PC-9 (cell line): Measurements from ENCODE around the gene TMX4. TPM values are rescaled to one million over a fixed set of nuclear protein-coding genes. Genes with fewer than 3 reads are reported as not detected.

ENCODE experiments used
- BruUV-seq: library from RNA; stranded (reverse); fragments of 400-500 nt; replicated peaks from 2 replicates; lab custom pipeline; 2021; lab: Mats Ljungman, UMichigan
- CTCF ChIA-PET: fragments of 300-600 bp; sonication (Branson Sonifier 250); formaldehyde crosslinking; loops from one replicate; lab custom pipeline; 2022; ENCODE audit warnings: antibody characterized with exemption; lab: Charles Lee
- POLR2A ChIA-PET: fragments of 300-600 bp; sonication (Branson Sonifier 250); formaldehyde crosslinking; loops from one replicate; lab custom pipeline; 2022; ENCODE audit warnings: antibody characterized with exemption; ENCODE audit not compliant: unreplicated experiment; lab: Charles Lee
- DNase-seq, 2 experiments: peaks; one replicate each; pipeline versions ENCODE4 v3.0.0 to v3.0.0-alpha.2; 2015 to 2022; ENCODE audit warnings: mixed read lengths in 1 of 2
- H2AFZ ChIP-seq: fragments of 200-600 bp; sonication (generic); 2 replicates; pipeline ENCODE4 v1.8.1; 2017; ENCODE audit warnings: antibody characterized with exemption
- H3F3A ChIP-seq: fragments of 200-600 bp; sonication (generic); 2 replicates; pipeline ENCODE4 v1.8.1; 2017; ENCODE audit warnings: antibody characterized with exemption, mild to moderate bottlenecking, low read depth; ENCODE audit not compliant: insufficient read depth
- H3K27ac ChIP-seq: fragments of 200-600 bp; sonication (generic); 2 replicates; pipeline ENCODE4 v1.6.1; 2016; ENCODE audit warnings: mixed run types
- H3K27me3 ChIP-seq: fragments of 200-600 bp; sonication (generic); 2 replicates; pipeline ENCODE4 v1.6.1; 2016; ENCODE audit warnings: low read depth, mixed run types; ENCODE audit not compliant: insufficient read depth
- H3K36me3 ChIP-seq: fragments of 200-600 bp; sonication (generic); 2 replicates; pipeline ENCODE4 v1.6.1; 2016; ENCODE audit warnings: low read depth, mixed run types
- H3K4me1 ChIP-seq: fragments of 200-600 bp; sonication (generic); replicated peaks from 2 replicates; pipeline ENCODE4 v1.6.1; 2016; ENCODE audit warnings: mixed run types; ENCODE audit not compliant: insufficient read depth
- H3K4me2 ChIP-seq: fragments of 200-600 bp; sonication (generic); 2 replicates; pipeline ENCODE4 v1.6.1; 2017; ENCODE audit warnings: mixed run types
- H3K4me3 ChIP-seq: fragments of 200-600 bp; sonication (generic); 2 replicates; pipeline ENCODE4 v1.6.1; 2016; ENCODE audit warnings: mixed run types
- H3K79me2 ChIP-seq: fragments of 200-600 bp; sonication (generic); 2 replicates; pipeline ENCODE4 v1.6.1; 2017; ENCODE audit warnings: low read depth, mixed run types
- H3K9me2 ChIP-seq: fragments of 200-600 bp; sonication (generic); 2 replicates; pipeline ENCODE4 v1.8.1; 2017; ENCODE audit warnings: mild to moderate bottlenecking; ENCODE audit not compliant: insufficient read depth
- H3K9me3 ChIP-seq: fragments of 200-600 bp; sonication (generic); 2 replicates; pipeline ENCODE4 v1.8.1; 2016; ENCODE audit warnings: low read depth; ENCODE audit not compliant: insufficient read depth
- H4K20me1 ChIP-seq: fragments of 200-600 bp; sonication (generic); 2 replicates; pipeline ENCODE4 v1.8.1; 2017; ENCODE audit not compliant: insufficient read depth
- EZH2 ChIP-seq: fragments of 200-600 bp; sonication (generic); IDR thresholded peaks from 2 replicates; pipeline ENCODE4 v1.8.0; 2017; ENCODE audit warnings: antibody characterized with exemption, low read depth
- intact Hi-C: fragments of 100-400 bp; cut with micrococcal nuclease; formaldehyde crosslinking; loops from one replicate; pipeline ENCODE4 v1.10.0; 2022; ENCODE audit not compliant: unreplicated experiment
- total RNA-seq: library from RNA; stranded (reverse); gene quantifications from 2 replicates; pipeline ENCODE4 v1.2.3, GENCODE V29; 2021
- TF ChIP-seq, protein P1 (sequence below): fragments of 200-600 bp; sonication (generic); conservative IDR thresholded peaks from 2 replicates; pipeline ENCODE4 v1.6.1; 2017; ENCODE audit warnings: mixed run types, antibody characterized with exemption, mild to moderate bottlenecking, moderate library complexity

TMX4 gene
- total RNA-seq, 1 experiment from 2014 or later = 7.5 TPM

DNA sequence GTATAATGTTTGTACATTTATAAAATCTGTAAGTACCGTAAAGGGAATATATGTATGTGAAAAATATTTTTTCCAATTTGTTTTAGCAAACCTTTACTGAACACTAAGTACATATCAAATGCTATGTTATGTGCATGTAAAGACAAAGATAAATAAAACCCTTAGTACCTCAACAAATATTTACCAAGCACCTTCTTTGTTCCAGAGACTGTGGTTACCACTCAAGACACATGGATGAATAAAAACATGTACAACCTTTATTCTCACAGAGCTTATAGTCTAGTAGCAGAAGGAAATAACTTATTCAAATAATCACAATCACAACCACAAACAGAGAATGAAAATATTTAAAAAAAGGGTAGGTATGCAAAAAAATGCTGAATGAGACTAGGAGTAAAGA, 17.5 kb downstream of the TMX4 start:
- no peak overlapping the region for H3K4me3 ChIP-seq
- no peak for TF ChIP-seq EZH2
- TF ChIP-seq, protein P1, sequence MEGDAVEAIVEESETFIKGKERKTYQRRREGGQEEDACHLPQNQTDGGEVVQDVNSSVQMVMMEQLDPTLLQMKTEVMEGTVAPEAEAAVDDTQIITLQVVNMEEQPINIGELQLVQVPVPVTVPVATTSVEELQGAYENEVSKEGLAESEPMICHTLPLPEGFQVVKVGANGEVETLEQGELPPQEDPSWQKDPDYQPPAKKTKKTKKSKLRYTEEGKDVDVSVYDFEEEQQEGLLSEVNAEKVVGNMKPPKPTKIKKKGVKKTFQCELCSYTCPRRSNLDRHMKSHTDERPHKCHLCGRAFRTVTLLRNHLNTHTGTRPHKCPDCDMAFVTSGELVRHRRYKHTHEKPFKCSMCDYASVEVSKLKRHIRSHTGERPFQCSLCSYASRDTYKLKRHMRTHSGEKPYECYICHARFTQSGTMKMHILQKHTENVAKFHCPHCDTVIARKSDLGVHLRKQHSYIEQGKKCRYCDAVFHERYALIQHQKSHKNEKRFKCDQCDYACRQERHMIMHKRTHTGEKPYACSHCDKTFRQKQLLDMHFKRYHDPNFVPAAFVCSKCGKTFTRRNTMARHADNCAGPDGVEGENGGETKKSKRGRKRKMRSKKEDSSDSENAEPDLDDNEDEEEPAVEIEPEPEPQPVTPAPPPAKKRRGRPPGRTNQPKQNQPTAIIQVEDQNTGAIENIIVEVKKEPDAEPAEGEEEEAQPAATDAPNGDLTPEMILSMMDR = no peak
- no peak overlapping the region for H2AFZ ChIP-seq
- H4K20me1 ChIP-seq = no peaks in the 10 kb centered on the region
- no peaks in the 10 kb centered on the region for H3K36me3 ChIP-seq
- CTCF ChIA-PET = no interaction called here
- POLR2A ChIA-PET = no interaction called here
- no peaks in the 10 kb centered on the region for H3K79me2 ChIP-seq
- BruUV-seq = no TSS peak
- no peaks in the 10 kb centered on the region for H3K9me2 ChIP-seq
- H3K27ac ChIP-seq = no peak overlapping the region
- H3K27me3 ChIP-seq = no peaks in the 10 kb centered on the region
- no peak for DNase-seq
- no peaks in the 10 kb centered on the region for H3K9me3 ChIP-seq
- no peaks in the 10 kb centered on the region for H3K4me1 ChIP-seq
- no peaks in the 10 kb centered on the region for H3F3A ChIP-seq
- intact Hi-C loops = no loop called here
- no peak overlapping the region for H3K4me2 ChIP-seq

DNA sequence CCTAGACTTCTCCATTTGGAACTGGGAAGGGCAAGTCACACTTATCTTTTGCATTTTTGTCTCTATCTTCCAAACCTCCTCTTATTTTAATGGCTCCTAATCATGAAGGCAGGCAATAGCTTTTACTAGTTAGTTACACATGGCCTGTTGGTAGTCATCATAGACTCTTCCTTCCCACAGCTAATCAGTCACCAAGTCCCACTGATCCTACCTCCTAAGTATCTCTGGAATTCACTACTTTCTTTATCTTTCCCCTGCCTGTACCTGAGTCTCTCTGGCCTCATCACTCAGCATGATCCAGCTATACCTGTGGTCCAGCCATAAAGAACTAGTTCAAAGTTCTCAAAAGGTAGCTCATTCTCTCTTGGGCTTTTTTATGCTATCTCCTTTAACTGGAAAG, 18.8 kb downstream of the TMX4 start:
- no peaks in the 10 kb centered on the region for H3F3A ChIP-seq
- BruUV-seq = no TSS peak
- no peak overlapping the region for H3K4me2 ChIP-seq
- H3K79me2 ChIP-seq = no peaks in the 10 kb centered on the region
- H3K4me1 ChIP-seq = no peaks in the 10 kb centered on the region
- H4K20me1 ChIP-seq = no peaks in the 10 kb centered on the region
- POLR2A ChIA-PET = no interaction called here
- H3K27me3 ChIP-seq = no peaks in the 10 kb centered on the region
- H3K9me2 ChIP-seq = no peaks in the 10 kb centered on the region
- CTCF ChIA-PET = no interaction called here
- intact Hi-C loops = no loop called here
- H3K36me3 ChIP-seq = no peaks in the 10 kb centered on the region
- H3K9me3 ChIP-seq = no peaks in the 10 kb centered on the region
- no peak for DNase-seq
- H2AFZ ChIP-seq = no peak overlapping the region
- H3K27ac ChIP-seq = no peak overlapping the region
- H3K4me3 ChIP-seq = no peak overlapping the region
- TF ChIP-seq, protein P1 = no peak
- no peak for TF ChIP-seq EZH2

DNA sequence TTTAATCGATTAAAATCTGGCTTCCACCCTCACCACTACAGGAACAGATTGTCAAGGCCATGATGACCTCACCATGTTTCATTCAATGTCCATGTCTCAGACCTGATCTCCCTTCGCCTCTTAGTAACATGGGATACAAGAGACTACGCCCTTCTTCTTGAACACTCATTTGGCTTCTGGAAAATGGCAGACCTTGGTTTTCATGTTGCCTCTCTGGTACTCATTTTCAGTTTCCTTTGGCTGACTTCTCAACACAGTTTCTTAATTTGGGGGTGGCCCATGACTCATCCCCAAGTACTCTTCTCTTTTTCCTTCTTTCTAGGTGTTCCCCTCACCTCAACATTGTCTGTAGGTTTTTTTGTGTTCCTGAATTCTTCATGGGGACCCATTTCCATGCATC, 22.7 kb downstream of the TMX4 start:
- Histone ChIP-seq H3K4me1 (no peaks in the 10 kb centered on the region), H3F3A (no peaks in the 10 kb centered on the region), H3K36me3 (no peaks in the 10 kb centered on the region), H4K20me1 (no peaks in the 10 kb centered on the region), H3K9me2 (no peaks in the 10 kb centered on the region), H3K79me2 (no peaks in the 10 kb centered on the region), H3K9me3 (no peaks in the 10 kb centered on the region), H3K4me2 (no peak overlapping the region), H2AFZ (no peak overlapping the region), H3K4me3 (no peak overlapping the region), H3K27ac (no peak overlapping the region), H3K27me3 (no peaks in the 10 kb centered on the region)
- TF ChIP-seq, protein P1 = no peak
- no peak for TF ChIP-seq EZH2
- no peak for DNase-seq
- CTCF ChIA-PET = no interaction called here
- BruUV-seq = no TSS peak
- intact Hi-C loops = no loop called here
- POLR2A ChIA-PET = no interaction called here
